Fibroblast of lung (primary cell): ENCODE results near the gene GRIN2A. TPM values are rescaled to one million over a fixed set of nuclear protein-coding genes. Genes with fewer than 3 reads are reported as not detected.

ENCODE experiments used
- DNase-seq, 2 donors: peaks; one replicate each; pipeline versions ENCODE4 v3.0.0 to v3.0.0-alpha.2; 2010; ENCODE audit warnings: low read depth in 2 of 2
- H2AFZ ChIP-seq: 2 replicates; pipeline ENCODE4 v1.5.1; 2012; ENCODE audit warnings: low read length, control low read depth, inconsistent platforms
- H3K27ac ChIP-seq: 2 replicates; pipeline ENCODE4 v1.5.1; 2011; ENCODE audit warnings: low read length, control low read depth; ENCODE audit not compliant: insufficient read depth
- H3K27me3 ChIP-seq: 2 replicates; pipeline ENCODE4 v1.5.1; 2011; ENCODE audit warnings: mild to moderate bottlenecking, low read length; ENCODE audit not compliant: control insufficient read depth, insufficient read depth
- H3K36me3 ChIP-seq: 2 replicates; pipeline ENCODE4 v1.5.1; 2011; ENCODE audit warnings: low read length; ENCODE audit not compliant: control insufficient read depth, insufficient read depth
- H3K4me1 ChIP-seq: 2 replicates; pipeline ENCODE4 v1.5.1; 2011; ENCODE audit warnings: low read length; ENCODE audit not compliant: control insufficient read depth, insufficient read depth; ENCODE audit errors: extremely low read depth
- H3K4me2 ChIP-seq: 2 replicates; pipeline ENCODE4 v1.5.1; 2011; ENCODE audit warnings: low read length, control low read depth; ENCODE audit not compliant: insufficient read depth; ENCODE audit errors: extremely low read depth
- H3K4me3 ChIP-seq, 4 experiments: fragments of 200-600 bp in 1 of 4; sonication (generic) in 1 of 4; replicated peaks in 1 of 4; 2 replicates each; pipeline ENCODE4 v1.5.1; 2011 to 2016; ENCODE audit warnings: low read length in 4 of 4, low read depth in 3 of 4, mild to moderate bottlenecking in 3 of 4, control low read depth in 2 of 4, inconsistent platforms in 1 of 4, mixed read lengths in 1 of 4; ENCODE audit not compliant: insufficient read depth in 1 of 4; ENCODE audit errors: control extremely low read depth in 1 of 4
- H3K79me2 ChIP-seq: 2 replicates; pipeline ENCODE4 v1.5.1; 2012; ENCODE audit warnings: mild to moderate bottlenecking, low read length, inconsistent platforms; ENCODE audit not compliant: control insufficient read depth, insufficient read depth
- H3K9ac ChIP-seq: 2 replicates; pipeline ENCODE4 v1.5.1; 2011; ENCODE audit warnings: mild to moderate bottlenecking, low read length, control low read depth; ENCODE audit not compliant: insufficient read depth
- H3K9me3 ChIP-seq: 2 replicates; pipeline ENCODE4 v1.5.1; 2012; ENCODE audit warnings: low read depth, low read length; ENCODE audit not compliant: control insufficient read depth, insufficient read depth
- H4K20me1 ChIP-seq: 2 replicates; pipeline ENCODE4 v1.5.1; 2011; ENCODE audit warnings: low read length; ENCODE audit not compliant: control insufficient read depth, insufficient read depth; ENCODE audit errors: extremely low read depth
- EZH2 ChIP-seq: IDR thresholded peaks from 2 replicates; pipeline ENCODE4 v1.5.1; 2012; ENCODE audit warnings: low read length, control low read depth, mild to moderate bottlenecking; ENCODE audit errors: missing control alignments
- polyA plus RNA-seq, 2 donors: library from polyadenylated mRNA; depleted of rRNA in 1 of 2; stranded (reverse) in 1 of 2; unstranded in 1 of 2; fragments of >200 nt; gene quantifications; 2 replicates each; pipeline ENCODE4 v1.2.1, GENCODE V29; 2011 to 2012; ENCODE audit warnings: missing spikeins in 1 of 2
- total RNA-seq: library from RNA; depleted of rRNA; stranded (reverse); fragments of >200 nt; gene quantifications from 2 replicates; pipeline ENCODE4 v1.2.1, GENCODE V29; 2014
- TF ChIP-seq, protein P1 (sequence below), 2 donors: IDR thresholded peaks in 1 of 2; conservative IDR thresholded peaks in 1 of 2; 1 replicate in 1 of 2; 2 replicates in 1 of 2; pipeline ENCODE4 v1.5.1; 2011 to 2012; ENCODE audit warnings: low read length in 2 of 2, control low read depth in 1 of 2, inconsistent platforms in 1 of 2, low read depth in 1 of 2, mild to moderate bottlenecking in 1 of 2

The GRIN2A gene
- total and polyA plus RNA-seq, 2 donors (not counting 1 experiment from before 2014, with no cell fraction given): 0.15 to 0.33 TPM

DNA sequence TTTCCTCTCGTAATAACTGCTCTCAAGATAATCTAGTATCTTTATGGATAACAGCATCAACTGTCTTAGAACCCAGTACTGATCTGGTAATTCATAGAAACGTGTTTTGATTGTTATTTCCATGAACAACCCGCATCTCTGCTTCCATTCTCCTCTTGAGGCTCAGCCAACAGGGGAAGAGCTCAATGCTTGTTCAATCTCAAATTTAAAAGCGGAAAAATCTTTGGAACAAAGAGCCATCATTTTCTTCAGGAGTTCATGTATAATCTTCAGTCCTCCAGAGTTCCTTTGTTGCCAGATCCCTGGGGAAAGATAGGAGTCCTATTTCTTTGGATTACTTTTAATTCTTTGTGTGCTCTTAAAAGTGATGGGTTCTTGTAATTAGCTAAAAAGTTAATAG, 319.9 kb downstream of the GRIN2A start:
- TF ChIP-seq, protein P1, sequence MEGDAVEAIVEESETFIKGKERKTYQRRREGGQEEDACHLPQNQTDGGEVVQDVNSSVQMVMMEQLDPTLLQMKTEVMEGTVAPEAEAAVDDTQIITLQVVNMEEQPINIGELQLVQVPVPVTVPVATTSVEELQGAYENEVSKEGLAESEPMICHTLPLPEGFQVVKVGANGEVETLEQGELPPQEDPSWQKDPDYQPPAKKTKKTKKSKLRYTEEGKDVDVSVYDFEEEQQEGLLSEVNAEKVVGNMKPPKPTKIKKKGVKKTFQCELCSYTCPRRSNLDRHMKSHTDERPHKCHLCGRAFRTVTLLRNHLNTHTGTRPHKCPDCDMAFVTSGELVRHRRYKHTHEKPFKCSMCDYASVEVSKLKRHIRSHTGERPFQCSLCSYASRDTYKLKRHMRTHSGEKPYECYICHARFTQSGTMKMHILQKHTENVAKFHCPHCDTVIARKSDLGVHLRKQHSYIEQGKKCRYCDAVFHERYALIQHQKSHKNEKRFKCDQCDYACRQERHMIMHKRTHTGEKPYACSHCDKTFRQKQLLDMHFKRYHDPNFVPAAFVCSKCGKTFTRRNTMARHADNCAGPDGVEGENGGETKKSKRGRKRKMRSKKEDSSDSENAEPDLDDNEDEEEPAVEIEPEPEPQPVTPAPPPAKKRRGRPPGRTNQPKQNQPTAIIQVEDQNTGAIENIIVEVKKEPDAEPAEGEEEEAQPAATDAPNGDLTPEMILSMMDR (conservative IDR thresholded peaks at IDR 0.05 in 1 of 2, IDR thresholded peaks at IDR 0.05 in 1 of 2; ENCODE audit: low read depth in 1 of 2, low read length in 2 of 2): no peak
- TF ChIP-seq EZH2: no peak
- Histone ChIP-seq H3K4me2 (no peak overlapping the region), H3K36me3 (no peaks in the 10 kb centered on the region), H2AFZ (no peak overlapping the region), H3K27ac (no peak overlapping the region), H3K9me3 (no peaks in the 10 kb centered on the region), H4K20me1 (no peaks in the 10 kb centered on the region), H3K27me3 (no peaks in the 10 kb centered on the region), H3K4me3 (no peak overlapping the region), H3K9ac (no peak overlapping the region), H3K79me2 (no peaks in the 10 kb centered on the region), H3K4me1 (no peaks in the 10 kb centered on the region)
- no peak for DNase-seq

DNA sequence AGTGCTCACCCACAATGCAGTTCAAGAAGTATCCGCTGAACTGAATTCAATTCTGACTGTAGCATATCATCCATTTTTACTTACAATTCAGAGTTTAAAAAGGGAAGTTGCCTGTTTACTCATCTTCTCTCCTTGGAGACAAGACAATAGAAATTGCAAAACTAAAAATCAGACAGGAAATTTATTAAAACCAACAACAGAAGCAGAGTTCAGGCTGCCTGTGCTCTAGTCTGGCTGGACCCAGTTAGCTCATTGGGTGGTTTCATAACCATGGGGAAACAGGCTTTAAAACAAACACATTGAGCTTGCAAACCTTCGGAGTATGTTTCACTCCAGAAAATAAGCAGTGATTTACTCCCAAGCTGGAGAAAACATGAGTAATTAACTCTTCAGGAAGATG, 321.4 kb downstream of the GRIN2A start:
- H3K36me3 ChIP-seq: no peaks in the 10 kb centered on the region
- no peak overlapping the region for H3K4me2 ChIP-seq
- TF ChIP-seq, protein P1 (conservative IDR thresholded peaks at IDR 0.05 in 1 of 2, IDR thresholded peaks at IDR 0.05 in 1 of 2; ENCODE audit: low read depth in 1 of 2, low read length in 2 of 2): no peak
- TF ChIP-seq EZH2: no peak
- H3K4me3 ChIP-seq: no peak overlapping the region
- H3K79me2 ChIP-seq: no peaks in the 10 kb centered on the region
- no peaks in the 10 kb centered on the region for H3K27me3 ChIP-seq
- no peak overlapping the region for H3K9ac ChIP-seq
- H3K27ac ChIP-seq: no peak overlapping the region
- H4K20me1 ChIP-seq: no peaks in the 10 kb centered on the region
- DNase-seq: no peak
- H2AFZ ChIP-seq: no peak overlapping the region
- no peaks in the 10 kb centered on the region for H3K9me3 ChIP-seq
- H3K4me1 ChIP-seq: no peaks in the 10 kb centered on the region

DNA sequence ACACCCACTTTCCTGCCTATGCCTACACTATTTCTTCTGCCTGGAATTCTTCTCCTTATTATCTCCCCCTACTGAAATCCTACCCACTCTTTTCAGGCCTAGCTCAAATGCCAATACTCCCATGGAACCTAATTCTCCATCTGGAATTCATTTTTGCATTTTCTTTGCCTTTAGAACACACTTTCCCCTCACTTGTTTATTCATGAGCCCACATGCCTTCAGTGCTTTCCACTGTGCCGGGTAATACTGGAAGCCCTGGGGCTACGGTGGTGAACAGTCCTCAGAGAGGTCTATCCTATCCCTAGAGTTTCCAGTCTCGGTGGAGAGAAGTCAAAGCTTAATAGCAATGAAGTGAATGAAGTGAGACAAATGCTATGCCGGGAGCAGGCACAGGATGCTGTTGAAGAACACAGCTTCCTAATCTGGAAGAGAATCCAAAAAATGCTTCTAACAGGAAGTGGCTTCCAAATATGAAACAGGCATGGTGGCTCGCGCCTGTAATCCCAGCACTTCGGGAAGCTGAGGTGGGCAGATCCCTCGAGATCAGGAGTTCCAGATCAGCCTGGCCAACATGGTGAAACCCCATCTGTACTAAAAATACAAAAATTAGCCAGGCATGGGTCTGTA, 322.4 kb downstream of the GRIN2A start:
- H3K79me2 ChIP-seq: no peaks in the 10 kb centered on the region
- no peak overlapping the region for H2AFZ ChIP-seq
- no peaks in the 10 kb centered on the region for H3K9me3 ChIP-seq

More for the DNA sequence above, 322.4 kb downstream of the GRIN2A start:
- no peaks in the 10 kb centered on the region for H4K20me1 ChIP-seq
- no peak overlapping the region for H3K4me3 ChIP-seq
- no peak overlapping the region for H3K9ac ChIP-seq
- no peaks in the 10 kb centered on the region for H3K27me3 ChIP-seq
- TF ChIP-seq, protein P1 (conservative IDR thresholded peaks at IDR 0.05 in 1 of 2, IDR thresholded peaks at IDR 0.05 in 1 of 2; ENCODE audit: low read depth in 1 of 2, low read length in 2 of 2): no peak
- TF ChIP-seq EZH2: no peak
- no peak overlapping the region for H3K27ac ChIP-seq
- H3K36me3 ChIP-seq: no peaks in the 10 kb centered on the region
- no peak overlapping the region for H3K4me2 ChIP-seq
- H3K4me1 ChIP-seq: no peaks in the 10 kb centered on the region
- DNase-seq: no peak
